ENCODE results near the gene SASH1.

SASH1 gene

DNA sequence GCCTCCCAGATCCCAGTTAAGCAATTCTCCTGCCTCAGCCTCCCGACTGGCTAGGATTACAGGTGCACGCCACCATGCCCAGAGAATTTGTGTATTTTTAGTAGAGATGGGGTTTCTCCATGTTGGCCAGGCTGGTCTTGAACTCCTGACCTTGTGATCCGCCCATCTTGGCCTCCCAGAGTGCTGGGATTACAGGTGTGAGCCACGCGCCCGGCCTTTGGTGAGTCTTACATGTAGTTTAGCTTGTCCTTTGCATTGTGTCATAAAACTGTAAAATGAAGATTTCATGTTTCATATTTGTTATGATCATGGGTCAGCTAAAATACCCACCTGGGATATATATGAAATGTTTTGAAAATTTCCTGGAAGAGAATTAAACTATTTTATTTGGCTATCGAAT is 183.5 kb downstream of the SASH1 start:
- no peak for DNase-seq

GRCh38 chr6:148528292-148528691 is 185.7 kb downstream of the SASH1 start:
- DNase-seq, result no peak

DNA sequence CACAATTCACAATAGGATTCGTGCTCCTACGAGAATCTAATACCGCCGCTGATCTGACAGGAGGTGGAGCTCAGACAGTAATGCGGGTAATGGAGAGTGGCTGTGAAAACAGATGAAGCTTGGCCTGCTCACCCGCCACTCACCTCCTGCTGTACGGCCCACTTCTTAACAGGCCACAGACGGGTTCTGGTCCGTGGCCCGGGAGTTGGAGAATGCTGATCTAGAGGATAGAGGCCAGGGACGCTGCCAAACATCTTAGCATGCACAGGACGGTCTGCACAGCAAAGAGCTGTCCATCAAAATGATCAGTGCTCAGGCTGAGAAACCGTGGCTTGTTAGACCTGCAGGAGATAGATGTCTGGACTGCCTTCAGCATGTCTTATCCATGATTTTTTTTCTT is 186.4 kb downstream of the SASH1 start:
- no peak for DNase-seq

DNA sequence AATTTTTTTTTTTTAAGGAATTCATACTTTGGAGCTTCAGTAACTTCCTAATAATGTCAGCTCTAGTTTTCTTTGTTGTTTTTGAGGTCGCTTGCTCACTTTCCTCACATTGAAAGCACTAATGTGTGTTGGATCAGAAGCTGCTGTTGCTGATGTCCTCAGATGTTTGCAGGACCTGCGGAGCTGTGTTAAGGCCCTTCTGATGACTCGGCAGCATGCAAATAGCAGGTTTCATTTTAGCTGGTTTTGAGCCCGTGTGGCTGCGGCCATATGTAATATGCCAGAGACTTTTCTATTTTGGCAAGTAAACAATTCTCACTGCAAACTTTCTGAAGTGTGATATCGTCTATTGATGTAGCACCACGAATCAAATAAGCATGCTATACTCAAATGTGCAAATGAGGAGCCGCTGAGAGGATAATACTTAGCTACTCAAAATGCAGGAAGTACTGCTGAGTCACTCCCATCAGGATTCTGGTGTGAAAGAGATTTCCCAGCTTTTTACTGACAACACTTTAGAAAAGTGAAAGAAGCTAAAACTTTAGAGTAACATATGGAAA is 187.8 kb downstream of the SASH1 start:
- DNase-seq, result no peak

DNA sequence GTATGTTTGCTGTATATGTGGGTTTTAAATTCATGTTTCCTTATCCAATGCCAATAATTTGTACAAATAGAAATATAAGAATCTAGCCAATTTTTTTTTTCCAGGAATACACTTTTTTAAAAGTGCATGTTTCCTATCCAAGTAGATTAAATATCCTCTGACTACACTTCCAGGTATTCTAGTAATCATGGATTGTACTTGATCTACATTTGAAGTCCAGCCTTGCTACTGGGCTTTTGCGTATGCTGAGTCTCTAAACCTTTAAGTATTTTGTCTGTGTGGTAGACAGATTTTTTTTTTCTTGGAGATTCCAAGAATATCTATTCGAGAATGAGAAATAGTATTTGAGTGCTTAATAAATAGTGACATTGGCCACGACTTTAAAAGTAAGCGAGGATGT is 188.3 kb downstream of the SASH1 start:
- no peak for DNase-seq

- DNase-seq, result no peak
Observed at GRCh38 chr6:148532698-148533097, 190.1 kb downstream of the SASH1 start.

- DNase-seq, result no peak
Observed at GRCh38 chr6:148533309-148534107, 190.9 kb downstream of the SASH1 start.

GRCh38 chr6:148534871-148535270 is 192.2 kb downstream of the SASH1 start:
- no peak for DNase-seq

GRCh38 chr6:148535381-148535780 is 192.7 kb downstream of the SASH1 start:
- DNase-seq, result no peak

- DNase-seq, result no peak
Observed at GRCh38 chr6:148535976-148536375, 193.3 kb downstream of the SASH1 start.

- no peak for DNase-seq
Observed at GRCh38 chr6:148538261-148539190, 195.9 kb downstream of the SASH1 start.

DNA sequence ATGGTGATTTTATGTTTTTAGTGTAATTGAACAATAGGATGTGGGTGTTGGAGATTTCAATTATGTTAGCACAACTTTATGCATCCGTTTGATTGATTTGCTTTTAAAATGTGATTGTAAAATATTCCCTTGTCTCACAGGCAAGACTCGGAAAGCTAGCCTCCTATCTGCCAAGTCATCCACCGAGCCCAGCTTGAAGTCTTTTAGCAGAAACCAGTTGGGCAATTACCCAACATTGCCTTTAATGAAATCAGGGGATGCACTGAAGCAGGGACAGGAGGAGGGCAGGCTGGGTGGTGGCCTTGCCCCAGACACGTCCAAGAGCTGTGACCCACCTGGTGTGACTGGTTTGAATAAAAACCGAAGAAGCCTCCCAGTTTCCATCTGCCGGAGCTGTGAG is 200.9 kb downstream of the SASH1 start:
- no peak for DNase-seq

- no peak for DNase-seq
Observed at GRCh38 chr6:148544421-148544820, 201.8 kb downstream of the SASH1 start.

- DNase-seq, result no peak
Observed at GRCh38 chr6:148545901-148546300, 203.3 kb downstream of the SASH1 start.

- no peak for DNase-seq
Observed at GRCh38 chr6:148547110-148547509, 204.5 kb downstream of the SASH1 start.

DNA sequence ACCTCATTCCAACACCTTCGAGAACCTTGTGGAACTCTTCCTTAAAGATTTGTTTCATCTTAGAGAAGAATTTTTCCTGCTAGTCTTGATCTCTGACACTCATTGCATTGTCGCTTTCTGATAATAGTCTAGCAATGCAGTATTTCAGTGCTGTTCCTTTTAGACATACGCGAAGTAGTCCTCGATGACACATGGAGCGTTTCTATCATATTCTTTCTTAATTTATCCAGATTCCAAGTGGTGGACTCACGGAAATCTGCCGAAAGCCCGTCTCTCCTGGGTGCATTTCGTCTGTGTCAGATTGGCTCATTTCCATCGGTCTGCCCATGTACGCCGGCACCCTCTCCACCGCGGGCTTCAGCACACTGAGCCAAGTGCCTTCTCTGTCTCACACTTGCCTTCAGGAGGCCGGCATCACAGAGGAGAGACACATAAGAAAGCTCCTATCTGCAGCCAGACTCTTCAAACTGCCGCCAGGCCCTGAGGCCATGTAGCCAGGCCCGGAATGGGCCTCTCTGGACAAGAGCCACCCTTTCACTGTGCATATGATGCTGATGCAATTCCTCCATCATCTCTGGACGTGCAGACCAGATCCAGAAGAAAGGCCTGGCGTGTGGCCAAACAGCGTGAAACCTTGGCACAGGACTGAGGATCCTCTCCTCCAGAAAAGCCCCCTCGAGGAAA is 205.6 kb downstream of the SASH1 start:
- no peak for DNase-seq

GRCh38 chr6:148548749-148549140 is 206.1 kb downstream of the SASH1 start:
- DNase-seq, result no peak

DNA sequence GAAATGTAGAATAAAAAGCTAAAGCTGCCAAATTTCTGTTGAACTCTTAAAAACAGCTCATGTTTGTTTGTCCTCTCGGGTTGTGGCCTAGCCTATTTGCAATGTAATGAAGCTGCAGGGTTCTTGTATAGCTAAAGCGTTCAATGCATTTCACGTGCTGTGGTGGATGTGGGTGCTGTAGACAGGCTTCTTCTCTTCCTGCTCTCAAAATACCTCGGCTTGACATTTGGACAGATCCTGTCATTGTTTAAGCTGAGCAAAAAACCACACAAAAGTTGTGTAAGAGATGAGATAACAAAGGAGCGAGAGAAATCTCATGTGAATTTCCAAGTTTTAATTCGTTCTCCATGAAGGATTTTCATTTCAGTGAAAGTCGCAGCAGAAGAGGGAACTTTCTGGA is 207.9 kb downstream of the SASH1 start:
- no peak for DNase-seq

DNA sequence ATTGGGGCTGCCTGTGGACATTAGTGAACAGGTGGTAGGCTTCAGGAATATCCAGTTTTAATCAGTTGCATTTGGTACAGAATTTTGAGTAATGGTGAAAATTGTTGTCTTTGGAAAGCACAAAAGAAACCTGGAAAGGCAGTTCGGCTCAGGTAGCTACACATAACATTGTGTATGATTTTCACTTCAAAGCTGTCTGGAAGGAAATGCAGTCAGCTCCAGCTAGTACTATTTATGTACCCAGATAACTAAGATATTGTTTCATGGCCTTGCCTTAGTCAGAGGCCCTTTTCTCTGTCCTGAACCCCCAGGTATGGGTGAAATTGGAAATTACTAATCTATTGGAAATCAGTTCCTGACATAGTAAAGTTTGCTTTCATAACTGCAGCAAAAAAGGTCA is 208.6 kb downstream of the SASH1 start:
- DNase-seq, result no peak

DNA sequence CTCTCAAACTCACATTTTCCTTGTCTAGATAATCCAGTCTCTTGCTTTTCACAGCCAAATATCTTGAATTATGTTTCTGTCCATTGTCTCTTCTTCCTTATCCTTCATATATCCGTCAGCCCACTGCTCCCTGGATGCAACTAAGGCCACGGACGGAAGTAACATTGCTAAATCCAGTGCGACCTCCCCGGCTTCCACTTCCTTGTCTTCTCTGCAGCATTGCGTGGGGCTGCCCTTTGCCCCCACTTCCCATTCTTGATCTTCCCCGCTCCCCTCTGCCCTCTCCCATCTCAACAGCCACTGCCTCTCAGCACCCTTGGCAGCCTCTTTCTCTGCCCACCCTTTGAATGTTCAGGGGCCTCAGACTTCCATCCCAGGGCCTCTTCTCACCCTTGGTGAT is 213.8 kb downstream of the SASH1 start:
- no peak for DNase-seq

DNA sequence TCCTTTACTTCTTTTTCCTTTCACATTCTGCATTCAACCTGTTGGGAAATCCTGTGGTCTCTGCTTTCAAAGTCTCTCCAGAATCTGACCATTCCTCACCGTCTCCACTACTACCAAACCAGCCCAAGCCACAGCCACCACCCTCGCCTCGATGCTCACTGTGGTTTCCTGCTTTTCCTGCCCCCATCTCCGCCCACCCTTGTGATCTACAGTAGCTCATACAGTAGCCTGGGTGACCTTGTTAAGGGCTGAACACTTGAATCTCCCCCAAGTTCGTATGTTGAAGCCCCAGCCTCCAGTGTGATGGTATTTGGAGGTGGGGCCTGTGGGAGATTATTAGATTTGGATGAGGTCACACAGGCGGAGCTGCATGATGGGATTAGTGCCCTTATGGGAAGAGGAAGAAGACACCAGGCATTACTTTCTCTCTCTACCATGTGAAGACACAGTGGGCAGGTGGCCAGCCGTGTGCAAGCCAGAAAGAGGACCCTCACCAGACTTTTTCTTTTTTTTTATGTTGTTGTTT is 215.2 kb downstream of the SASH1 start:
- no peak for DNase-seq

DNA sequence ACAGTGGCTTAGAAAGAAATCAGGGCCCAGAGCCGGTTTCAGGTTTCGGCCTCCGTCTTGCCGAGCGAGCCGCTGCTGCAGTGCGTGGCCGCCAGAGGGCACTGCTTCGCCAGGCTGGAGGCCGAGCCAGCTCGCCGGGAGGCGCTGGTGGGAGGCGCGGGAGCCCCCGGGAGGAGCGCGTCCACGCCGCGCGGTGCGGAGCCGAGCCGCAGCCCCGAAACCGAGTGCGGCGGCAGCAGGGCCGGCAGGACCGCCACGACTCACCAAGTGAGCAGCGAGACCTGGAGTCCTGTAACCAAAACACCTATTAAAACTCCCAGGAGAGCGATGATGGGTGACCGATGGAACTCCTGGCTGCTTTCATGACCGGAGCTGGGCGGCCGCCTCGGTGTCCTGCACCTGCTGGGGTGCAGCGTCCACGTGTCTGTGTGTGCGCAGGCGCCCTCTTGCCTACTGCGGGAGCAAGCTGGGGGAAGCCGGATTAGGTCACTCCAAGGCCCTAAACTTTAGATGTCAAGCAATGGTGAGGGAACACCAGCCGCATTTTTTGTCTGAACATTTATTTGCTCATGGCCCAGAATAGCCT is 217.3 kb downstream of the SASH1 start:
- peak; percentile 35 for DNase-seq

DNA sequence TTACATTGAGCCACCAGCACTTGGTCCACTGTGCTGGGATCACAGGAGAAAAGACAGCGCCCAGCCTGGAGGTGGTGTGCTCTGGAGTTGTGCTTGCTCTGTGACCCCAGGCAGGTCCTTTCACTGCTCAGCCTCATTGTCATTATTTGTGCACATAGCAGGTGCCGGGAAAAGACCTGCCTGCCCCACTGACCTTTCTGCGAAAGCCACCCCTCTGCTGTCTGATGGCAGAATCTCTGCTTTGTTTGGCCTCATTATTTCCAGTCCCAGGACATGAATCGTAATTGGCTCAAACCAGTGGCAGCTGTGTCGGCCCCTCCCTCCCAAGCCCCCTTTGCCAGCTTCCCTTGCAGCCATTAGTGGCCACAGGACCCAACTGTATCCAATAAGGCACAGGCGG is 219.0 kb downstream of the SASH1 start:
- DNase-seq, result no peak

All from NCI-H748 treated with DMSO at 0.1 percent for 48 hours (cell line).